ENCODE results near the gene CDR2L.
"Not testable (repeated sequence)": the region's sequence is repeated elsewhere in the genome, so short reads cannot be mapped to it uniquely, and the experiment has no call there.

CDR2L gene

GRCh38 chr17:74982663-74983313 lies 4.6 kb upstream of the CDR2L start:
- not testable (repeated sequence) for DNase-seq

- DNase-seq, result no peak
Observed at GRCh38 chr17:74986206-74986576, 1.2 kb upstream of the CDR2L start.

GRCh38 chr17:74987909-74988711 lies 678 bp downstream of the CDR2L start:
- DNase-seq, result peak; percentile 69

GRCh38 chr17:74990581-74991105 lies 3.2 kb downstream of the CDR2L start:
- DNase-seq, result no peak

- no peak for DNase-seq
Observed at GRCh38 chr17:74992223-74992622, 4.8 kb downstream of the CDR2L start.

- DNase-seq, result no peak
Observed at GRCh38 chr17:74994440-74994839, 7.0 kb downstream of the CDR2L start.

- no peak for DNase-seq
Observed at GRCh38 chr17:74995847-74996246, 8.4 kb downstream of the CDR2L start.

GRCh38 chr17:74998783-74999182 lies 11.4 kb downstream of the CDR2L start:
- no peak for DNase-seq

GRCh38 chr17:74999523-74999922 lies 12.1 kb downstream of the CDR2L start:
- DNase-seq, result no peak

- DNase-seq, result no peak
Observed at GRCh38 chr17:75001915-75002843, 14.7 kb downstream of the CDR2L start.

- no peak for DNase-seq
Observed at GRCh38 chr17:75003070-75003956, 15.9 kb downstream of the CDR2L start.

GRCh38 chr17:75003957-75004355 lies 16.5 kb downstream of the CDR2L start:
- no peak for DNase-seq

GRCh38 chr17:75004371-75004770 lies 16.9 kb downstream of the CDR2L start:
- no peak for DNase-seq

GRCh38 chr17:75005291-75005690 lies 17.9 kb downstream of the CDR2L start:
- DNase-seq, result no peak

GRCh38 chr17:75006084-75006483 lies 18.7 kb downstream of the CDR2L start:
- not testable (repeated sequence) for DNase-seq

- DNase-seq, result no peak
Observed at GRCh38 chr17:75006653-75007052, 19.2 kb downstream of the CDR2L start.

GRCh38 chr17:75008373-75008772 lies 20.9 kb downstream of the CDR2L start:
- no peak for DNase-seq

- no peak for DNase-seq
Observed at GRCh38 chr17:75009139-75009724, 21.8 kb downstream of the CDR2L start.

- DNase-seq, result peak; percentile 25
Observed at GRCh38 chr17:75010683-75011400, 23.4 kb downstream of the CDR2L start.

GRCh38 chr17:75011401-75012095 lies 24.1 kb downstream of the CDR2L start:
- peak; percentile 67 for DNase-seq

- DNase-seq, result no peak
Observed at GRCh38 chr17:75012096-75012345, 24.6 kb downstream of the CDR2L start.

Measured in HCEC 1CT (cell line).